BE2C (cell line): ENCODE measurements around the gene KLF15.

ENCODE experiments used
- DNase-seq: peaks from one replicate; pipeline ENCODE4 v3.0.0-alpha.2; 2020
- H3K27me3 ChIP-seq: fragments of 250-450 bp; sonication (Bioruptor Pico); 2 replicates; pipeline ENCODE4 v1.5.1; 2020; ENCODE audit warnings: mild to moderate bottlenecking
- H3K36me3 ChIP-seq: fragments of 250-450 bp; sonication (Bioruptor Pico); 2 replicates; pipeline ENCODE4 v1.5.1; 2020; ENCODE audit warnings: mild to moderate bottlenecking
- H3K4me1 ChIP-seq: fragments of 250-450 bp; sonication (Bioruptor Pico); 2 replicates; pipeline ENCODE4 v1.5.1; 2020
- H3K4me3 ChIP-seq: 2 replicates; pipeline ENCODE4 v1.5.1; 2011; ENCODE audit warnings: low read depth, low read length
- H3K9me3 ChIP-seq: fragments of 250-450 bp; sonication (Bioruptor Pico); 2 replicates; pipeline ENCODE4 v1.5.1; 2020
- TF ChIP-seq, protein P1 (sequence below): IDR thresholded peaks from 2 replicates; pipeline ENCODE4 v1.5.1; 2012; ENCODE audit warnings: mild to moderate bottlenecking, low read depth, low read length

The KLF15 gene

DNA sequence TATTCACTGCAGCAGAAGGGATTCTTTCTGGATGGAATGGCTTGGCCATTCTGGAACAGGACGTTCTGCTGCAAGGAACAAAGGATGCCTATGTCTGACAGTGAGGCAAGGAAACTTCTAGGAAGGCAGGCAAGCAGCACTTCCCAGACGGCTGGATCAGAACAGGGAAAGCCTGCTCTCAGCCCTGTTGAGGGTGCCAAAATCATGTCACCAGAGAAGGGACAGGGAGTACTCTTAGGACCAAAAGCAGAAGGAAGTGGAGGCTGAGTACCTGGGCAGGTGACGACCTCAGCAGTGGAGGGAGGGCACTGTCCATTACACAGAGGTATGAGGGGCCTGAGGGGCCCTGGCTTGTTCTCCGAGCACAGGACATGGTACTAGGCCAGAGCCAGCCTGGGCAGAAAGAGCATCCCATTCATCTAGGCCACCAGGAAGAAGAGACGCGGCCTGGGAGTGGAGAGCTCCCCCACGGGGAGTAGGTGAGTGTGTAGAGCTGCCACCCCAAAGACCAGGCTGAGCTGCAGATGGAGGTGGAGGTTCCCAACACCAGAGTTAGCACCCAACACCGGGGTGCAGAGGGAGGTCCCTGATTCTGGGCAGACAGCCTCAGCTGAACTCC lies 9.6 kb downstream of the KLF15 start:
- TF ChIP-seq, protein P1, sequence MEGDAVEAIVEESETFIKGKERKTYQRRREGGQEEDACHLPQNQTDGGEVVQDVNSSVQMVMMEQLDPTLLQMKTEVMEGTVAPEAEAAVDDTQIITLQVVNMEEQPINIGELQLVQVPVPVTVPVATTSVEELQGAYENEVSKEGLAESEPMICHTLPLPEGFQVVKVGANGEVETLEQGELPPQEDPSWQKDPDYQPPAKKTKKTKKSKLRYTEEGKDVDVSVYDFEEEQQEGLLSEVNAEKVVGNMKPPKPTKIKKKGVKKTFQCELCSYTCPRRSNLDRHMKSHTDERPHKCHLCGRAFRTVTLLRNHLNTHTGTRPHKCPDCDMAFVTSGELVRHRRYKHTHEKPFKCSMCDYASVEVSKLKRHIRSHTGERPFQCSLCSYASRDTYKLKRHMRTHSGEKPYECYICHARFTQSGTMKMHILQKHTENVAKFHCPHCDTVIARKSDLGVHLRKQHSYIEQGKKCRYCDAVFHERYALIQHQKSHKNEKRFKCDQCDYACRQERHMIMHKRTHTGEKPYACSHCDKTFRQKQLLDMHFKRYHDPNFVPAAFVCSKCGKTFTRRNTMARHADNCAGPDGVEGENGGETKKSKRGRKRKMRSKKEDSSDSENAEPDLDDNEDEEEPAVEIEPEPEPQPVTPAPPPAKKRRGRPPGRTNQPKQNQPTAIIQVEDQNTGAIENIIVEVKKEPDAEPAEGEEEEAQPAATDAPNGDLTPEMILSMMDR, result no peak
- Histone ChIP-seq H3K4me1 (no peaks in the 10 kb centered on the region), H3K9me3 (no peaks in the 10 kb centered on the region), H3K4me3 (no peak overlapping the region), H3K27me3 (no peaks in the 10 kb centered on the region), H3K36me3 (no peaks in the 10 kb centered on the region)
- DNase-seq, result no peak

DNA sequence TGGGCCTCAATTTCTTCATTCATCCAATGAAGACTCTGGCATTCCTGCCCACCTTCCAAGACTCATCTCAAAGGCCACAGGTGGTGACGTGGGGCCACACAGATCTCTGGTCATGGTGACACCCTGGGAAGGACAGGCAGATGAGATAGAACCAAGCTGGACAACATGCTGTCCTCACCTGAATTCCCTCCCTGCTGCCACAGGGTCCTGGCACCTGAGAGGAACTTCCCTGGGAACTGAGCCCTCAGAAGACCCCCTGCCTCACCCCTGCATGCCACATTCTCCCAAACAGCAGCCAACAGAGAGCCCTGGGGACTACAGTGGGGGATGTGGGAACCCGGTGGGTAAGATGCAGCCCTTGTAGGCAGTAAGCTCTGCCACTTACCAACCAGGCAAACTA lies 10.7 kb downstream of the KLF15 start:
- H3K36me3 ChIP-seq, result no peaks in the 10 kb centered on the region
- no peak overlapping the region for H3K4me3 ChIP-seq
- DNase-seq, result no peak
- H3K9me3 ChIP-seq, result no peaks in the 10 kb centered on the region
- TF ChIP-seq, protein P1, result no peak
- H3K27me3 ChIP-seq, result no peaks in the 10 kb centered on the region
- no peaks in the 10 kb centered on the region for H3K4me1 ChIP-seq

DNA sequence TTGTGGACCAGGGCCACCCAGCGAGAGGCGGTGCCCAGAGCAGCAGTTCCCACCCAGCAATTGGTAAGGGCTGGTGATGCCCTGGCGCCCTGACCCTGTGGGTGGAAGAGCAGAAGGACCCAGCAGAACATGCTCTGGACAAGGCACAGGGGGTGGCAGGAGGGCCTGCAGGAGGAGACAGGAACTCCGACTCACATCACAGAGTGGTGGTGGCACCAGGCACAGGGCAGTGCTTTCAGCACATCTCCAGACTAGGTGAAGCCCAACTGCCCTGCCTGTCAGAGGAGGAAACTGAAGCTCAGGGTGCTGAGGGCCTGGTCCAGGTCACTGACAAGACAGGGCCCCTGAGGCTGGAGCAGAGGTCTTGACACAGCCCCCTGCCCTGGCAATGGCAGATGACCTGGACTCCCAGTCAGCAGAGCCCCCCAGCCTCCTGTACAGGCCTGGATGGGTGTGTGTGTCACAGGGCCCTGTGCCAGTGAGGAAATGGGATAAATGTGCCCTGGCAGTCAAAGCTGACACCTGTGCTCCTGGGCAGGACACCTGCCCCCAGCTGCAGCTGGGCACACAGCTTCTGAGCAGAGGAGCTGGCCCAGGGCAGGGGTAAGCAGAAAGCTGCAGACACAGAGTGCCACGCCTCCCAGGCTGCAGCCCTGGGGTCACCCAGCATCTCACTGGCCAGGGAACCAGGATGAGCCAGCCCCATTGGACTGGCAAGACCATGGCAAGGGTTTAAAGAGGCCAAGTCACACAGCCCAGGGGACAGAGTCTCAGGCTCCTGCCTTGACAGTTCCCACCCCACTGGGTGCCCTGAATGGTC lies 11.4 kb downstream of the KLF15 start:
- no peak overlapping the region for H3K4me3 ChIP-seq
- H3K27me3 ChIP-seq, result no peaks in the 10 kb centered on the region
- no peaks in the 10 kb centered on the region for H3K4me1 ChIP-seq
- no peaks in the 10 kb centered on the region for H3K9me3 ChIP-seq
- no peaks in the 10 kb centered on the region for H3K36me3 ChIP-seq
- no peak for DNase-seq
- TF ChIP-seq, protein P1, result no peak

DNA sequence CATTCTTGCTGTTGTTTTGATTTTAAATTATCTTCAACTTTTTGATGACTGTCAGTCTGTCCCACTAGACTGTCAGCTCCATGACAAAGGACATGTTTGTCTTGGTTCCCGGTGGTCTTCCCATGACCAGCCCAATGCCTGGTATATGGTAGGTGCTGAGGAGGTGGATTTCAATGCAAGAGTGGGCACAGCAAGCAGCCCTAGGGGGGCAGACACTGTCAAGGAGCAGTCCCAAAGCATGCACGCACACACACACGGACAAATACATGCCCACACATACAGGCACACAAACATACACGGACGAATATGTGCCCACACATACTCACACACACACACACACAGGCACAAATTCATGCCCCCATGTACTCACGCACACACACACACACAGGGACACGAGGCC lies 12.0 kb downstream of the KLF15 start:
- Histone ChIP-seq H3K4me3 (no peak overlapping the region), H3K9me3 (no peaks in the 10 kb centered on the region), H3K4me1 (no peaks in the 10 kb centered on the region), H3K27me3 (no peaks in the 10 kb centered on the region), H3K36me3 (no peaks in the 10 kb centered on the region)
- no peak for DNase-seq
- TF ChIP-seq, protein P1, result no peak

DNA sequence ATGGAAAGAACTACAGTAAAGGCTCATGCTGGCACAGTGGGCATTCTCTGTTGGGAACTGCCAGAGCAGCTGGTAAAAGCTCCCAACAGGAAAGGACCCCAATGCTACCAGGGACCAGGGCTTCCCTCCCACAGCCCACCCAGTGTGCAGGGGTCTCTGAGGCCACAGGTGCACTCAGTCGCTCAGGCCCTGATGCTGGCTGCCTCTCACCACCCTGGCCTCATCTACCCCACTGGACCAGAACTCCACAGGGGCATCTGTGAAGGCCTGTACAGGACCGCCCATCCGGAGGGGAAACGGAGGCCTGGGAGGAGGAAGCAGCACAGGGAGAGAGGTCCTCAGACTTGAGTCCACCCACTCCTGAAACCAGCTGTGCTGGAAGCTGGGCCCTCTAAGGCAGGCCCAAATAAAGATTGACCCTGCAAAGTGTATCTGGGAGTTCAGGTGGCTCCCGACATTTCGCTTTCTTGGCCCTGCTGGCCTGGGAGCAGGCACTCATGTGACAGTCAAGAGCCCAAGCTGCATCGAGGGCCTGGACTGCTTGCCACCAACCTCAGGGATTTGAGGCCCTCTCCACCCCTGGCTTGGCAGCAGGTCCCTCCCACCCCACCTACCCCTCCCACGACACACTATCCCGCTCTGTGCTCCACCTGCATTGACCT lies 12.7 kb downstream of the KLF15 start:
- Histone ChIP-seq H3K9me3 (no peaks in the 10 kb centered on the region), H3K36me3 (no peaks in the 10 kb centered on the region), H3K27me3 (no peaks in the 10 kb centered on the region), H3K4me1 (no peaks in the 10 kb centered on the region), H3K4me3 (no peak overlapping the region)
- TF ChIP-seq, protein P1, result no peak
- DNase-seq, result no peak

DNA sequence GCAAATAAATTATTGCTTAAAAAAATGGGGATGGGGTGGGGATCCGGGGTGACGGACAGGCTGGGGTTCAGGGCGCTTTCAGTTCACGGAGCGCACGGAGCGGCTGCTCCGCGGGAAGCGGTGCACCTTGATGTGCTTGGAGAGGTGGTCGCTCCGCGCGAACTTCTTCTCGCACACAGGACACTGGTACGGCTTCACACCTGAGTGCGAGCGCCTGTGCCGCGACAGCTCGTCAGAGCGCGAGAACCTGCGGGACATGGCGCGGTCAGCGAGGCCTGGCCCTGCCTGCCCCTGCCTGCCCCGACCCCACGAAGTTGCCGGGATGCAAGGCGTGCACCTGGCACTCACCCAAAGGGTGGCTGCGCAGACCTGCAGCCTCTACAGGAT lies 13.6 kb downstream of the KLF15 start:
- Histone ChIP-seq H3K4me3 (no peak overlapping the region), H3K27me3 (no peaks in the 10 kb centered on the region), H3K9me3 (no peaks in the 10 kb centered on the region), H3K4me1 (no peaks in the 10 kb centered on the region), H3K36me3 (no peaks in the 10 kb centered on the region)
- TF ChIP-seq, protein P1, result no peak
- DNase-seq, result no peak
